ENCODE data around the gene RAD51B.

GRCh38 chr14:68341411-68342212 is 522.0 kb downstream of the RAD51B start:
- TF ChIP-seq POLR2A (IDR thresholded peaks at IDR 0.05) (no peak), CTCF (IDR thresholded peaks at IDR 0.05) (no peak)
